ENCODE measurements around the gene ASAP2. TPM values are rescaled to one million over a fixed set of nuclear protein-coding genes. Genes with fewer than 3 reads are reported as not detected.

Gene ASAP2
- polyA plus RNA-seq, 3 donors: 0.08 to 1.1 (median 0.20) TPM

DNA sequence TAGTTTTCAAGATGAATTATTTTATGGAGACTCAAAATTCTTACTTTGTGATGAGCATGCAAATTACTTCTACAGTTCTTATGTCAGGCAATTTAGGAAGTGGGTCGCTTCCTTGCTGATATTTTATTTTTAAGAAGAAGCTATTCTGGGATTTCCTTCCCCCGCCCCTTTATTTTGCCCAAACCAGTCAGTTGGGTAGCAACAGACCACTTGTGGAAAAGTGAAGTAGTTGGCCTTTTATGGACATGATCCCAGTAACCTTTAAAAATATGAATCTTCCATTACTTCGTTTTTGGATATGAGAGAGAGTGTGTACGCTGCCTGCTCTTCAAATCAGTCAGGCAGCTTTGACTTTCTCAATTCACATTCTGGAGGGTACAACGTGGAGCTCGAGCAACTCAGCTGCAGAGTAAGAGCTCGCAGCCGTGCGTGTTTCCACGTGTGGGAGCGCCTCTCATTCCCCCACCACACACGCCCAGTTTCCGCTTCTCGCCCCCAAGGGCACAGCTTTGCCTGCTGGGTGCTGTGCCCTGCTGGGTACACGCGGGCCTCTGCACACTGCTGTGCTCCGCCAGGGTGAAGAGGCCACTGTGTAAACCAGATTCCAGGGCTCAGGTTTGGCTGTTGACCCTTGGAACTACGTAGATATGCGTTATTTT lies 124.1 kb downstream of the ASAP2 start:
- peak overlapping the region in 4 of 7 donors; percentile 31 to 66 (median 58) for H3K27ac Mint-ChIP-seq
- no peaks in the 10 kb centered on the region for H3K9me3 ChIP-seq (replicated peaks in 1 of 2; ENCODE audit: control insufficient read depth in 1 of 2, insufficient read depth in 1 of 2, low read length in 2 of 2)
- no peak overlapping the region for H3K4me3 ChIP-seq (replicated peaks in 1 of 3; ENCODE audit: low read depth in 2 of 3, low read length in 3 of 3)
- peaks cover 0 to 2% (median 1%) of the 10 kb centered on the region in 3 donors for H3K27me3 Mint-ChIP-seq (ENCODE audit: low read depth in 3 of 3)
- 50% methylated on average over 12 of the region's 19 CpGs for WGBS (ENCODE audit: insufficient coverage)
- H3K4me2 ChIP-seq (replicated peaks; ENCODE audit: extremely low read depth, low read length, poor library complexity, severe bottlenecking): no peak overlapping the region
- peak overlapping the region in 1 of 2 donors; percentile 63 for H3K4me3 Mint-ChIP-seq
- no peak overlapping the region for H2AFZ ChIP-seq (ENCODE audit: insufficient read depth, low read depth, low read length, poor library complexity, severe bottlenecking)
- intact Hi-C loops (cut with micrococcal nuclease): loop anchor here (10.0 kb wide), 1 partner anchor 186 kb away; no protein-coding TSS in a partner anchor
- no peaks in the 10 kb centered on the region for H3K27me3 ChIP-seq (ENCODE audit: control insufficient read depth in 2 of 2, insufficient read depth in 2 of 2, low read length in 2 of 2)
- TF ChIP-seq, protein P1, sequence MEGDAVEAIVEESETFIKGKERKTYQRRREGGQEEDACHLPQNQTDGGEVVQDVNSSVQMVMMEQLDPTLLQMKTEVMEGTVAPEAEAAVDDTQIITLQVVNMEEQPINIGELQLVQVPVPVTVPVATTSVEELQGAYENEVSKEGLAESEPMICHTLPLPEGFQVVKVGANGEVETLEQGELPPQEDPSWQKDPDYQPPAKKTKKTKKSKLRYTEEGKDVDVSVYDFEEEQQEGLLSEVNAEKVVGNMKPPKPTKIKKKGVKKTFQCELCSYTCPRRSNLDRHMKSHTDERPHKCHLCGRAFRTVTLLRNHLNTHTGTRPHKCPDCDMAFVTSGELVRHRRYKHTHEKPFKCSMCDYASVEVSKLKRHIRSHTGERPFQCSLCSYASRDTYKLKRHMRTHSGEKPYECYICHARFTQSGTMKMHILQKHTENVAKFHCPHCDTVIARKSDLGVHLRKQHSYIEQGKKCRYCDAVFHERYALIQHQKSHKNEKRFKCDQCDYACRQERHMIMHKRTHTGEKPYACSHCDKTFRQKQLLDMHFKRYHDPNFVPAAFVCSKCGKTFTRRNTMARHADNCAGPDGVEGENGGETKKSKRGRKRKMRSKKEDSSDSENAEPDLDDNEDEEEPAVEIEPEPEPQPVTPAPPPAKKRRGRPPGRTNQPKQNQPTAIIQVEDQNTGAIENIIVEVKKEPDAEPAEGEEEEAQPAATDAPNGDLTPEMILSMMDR (IDR thresholded peaks at IDR 0.05): no peak
- peak in 1 of 3 donors; percentile 20 for DNase-seq
- no peaks in the 10 kb centered on the region for H3K9me3 Mint-ChIP-seq
- H3K9ac ChIP-seq (ENCODE audit: insufficient read depth, low read length, poor library complexity, severe bottlenecking): no peak overlapping the region
- H3K36me3 Mint-ChIP-seq: peaks cover 6 to 11% of the 10 kb centered on the region in 2 donors
- peaks cover 33% of the 10 kb centered on the region for H3K4me1 Mint-ChIP-seq
- H3K36me3 ChIP-seq (replicated peaks in 1 of 2; ENCODE audit: control insufficient read depth in 1 of 2, insufficient read depth in 2 of 2, low read length in 2 of 2): no peaks in the 10 kb centered on the region
- peaks cover 18 to 23% of the 10 kb centered on the region in 2 donors for H3K4me1 ChIP-seq (ENCODE audit: control insufficient read depth in 1 of 2, insufficient read depth in 2 of 2, low read length in 2 of 2)
- H3K27ac ChIP-seq (ENCODE audit: low read depth in 1 of 2, low read length in 2 of 2): no peak overlapping the region
- H3K79me2 ChIP-seq (ENCODE audit: insufficient read depth, low read length): no peaks in the 10 kb centered on the region
- no peaks in the 10 kb centered on the region for H4K20me1 ChIP-seq (ENCODE audit: insufficient read depth, low read length)

DNA sequence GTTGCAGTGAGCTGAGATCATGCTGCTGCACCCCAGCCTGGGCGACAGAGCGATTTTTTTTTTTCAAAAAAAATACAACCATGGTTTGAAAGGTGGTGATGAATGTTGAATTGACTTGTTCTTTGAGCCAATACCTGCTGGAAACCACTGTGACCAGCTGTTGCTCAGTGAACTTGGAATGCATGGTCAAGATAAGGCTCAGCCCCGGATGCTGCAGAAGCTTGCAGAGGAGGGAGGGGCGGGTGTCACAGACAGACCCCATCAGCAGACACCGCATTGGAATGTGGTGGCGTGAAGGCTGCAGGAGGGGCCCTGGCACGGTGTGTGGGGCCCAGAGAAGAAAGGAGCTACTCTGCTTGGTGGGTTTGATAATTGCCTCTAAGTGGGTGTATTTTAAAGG lies 125.1 kb downstream of the ASAP2 start:
- H4K20me1 ChIP-seq (ENCODE audit: insufficient read depth, low read length): no peaks in the 10 kb centered on the region

More for the DNA sequence above, 125.1 kb downstream of the ASAP2 start:
- no peak for DNase-seq
- intact Hi-C loops (cut with micrococcal nuclease): loop anchor here (10.0 kb wide), 1 partner anchor 187 kb away; no protein-coding TSS in a partner anchor
- Histone ChIP-seq H3K4me2 (replicated peaks; ENCODE audit: extremely low read depth, low read length, poor library complexity, severe bottlenecking) (no peak overlapping the region), H3K4me1 (ENCODE audit: control insufficient read depth in 1 of 2, insufficient read depth in 2 of 2, low read length in 2 of 2) (peaks cover 26 to 29% of the 10 kb centered on the region in 2 donors), H3K9me3 (replicated peaks in 1 of 2; ENCODE audit: control insufficient read depth in 1 of 2, insufficient read depth in 1 of 2, low read length in 2 of 2) (no peaks in the 10 kb centered on the region), H3K4me3 (replicated peaks in 1 of 3; ENCODE audit: low read depth in 2 of 3, low read length in 3 of 3) (no peak overlapping the region), H3K79me2 (ENCODE audit: insufficient read depth, low read length) (no peaks in the 10 kb centered on the region), H2AFZ (ENCODE audit: insufficient read depth, low read depth, low read length, poor library complexity, severe bottlenecking) (no peak overlapping the region), H3K27ac (ENCODE audit: low read depth in 1 of 2, low read length in 2 of 2) (no peak overlapping the region), H3K27me3 (ENCODE audit: control insufficient read depth in 2 of 2, insufficient read depth in 2 of 2, low read length in 2 of 2) (no peaks in the 10 kb centered on the region), H3K36me3 (replicated peaks in 1 of 2; ENCODE audit: control insufficient read depth in 1 of 2, insufficient read depth in 2 of 2, low read length in 2 of 2) (no peaks in the 10 kb centered on the region), H3K9ac (ENCODE audit: insufficient read depth, low read length, poor library complexity, severe bottlenecking) (no peak overlapping the region)
- no peak overlapping the region for H3K4me3 Mint-ChIP-seq
- H3K4me1 Mint-ChIP-seq: peaks cover 40% of the 10 kb centered on the region
- H3K27me3 Mint-ChIP-seq (ENCODE audit: low read depth in 3 of 3): peaks cover 0 to 2% (median 1%) of the 10 kb centered on the region in 3 donors
- peaks cover 8 to 13% of the 10 kb centered on the region in 2 donors for H3K36me3 Mint-ChIP-seq
- no peak overlapping the region for H3K27ac Mint-ChIP-seq
- 76% methylated on average over 5 of the region's 7 CpGs for whole genome bisulfite sequencing (ENCODE audit: insufficient coverage)
- TF ChIP-seq, protein P1 (IDR thresholded peaks at IDR 0.05): no peak
- peaks cover 0 to 2% (median 0%) of the 10 kb centered on the region in 7 donors for H3K9me3 Mint-ChIP-seq

All from CD14-positive monocyte (primary cell).